GM18519 (cell line): Measurements from ENCODE around the gene VPS26B.
"Not testable (repeated sequence)": the region's sequence is repeated elsewhere in the genome, so short reads cannot be mapped to it uniquely, and the experiment has no call there.

ENCODE experiments used
- ATAC-seq: cut with Tn5 transposase; IDR thresholded peaks from one replicate; pipeline ENCODE4 v1.9.1; 2021; ENCODE audit warnings: mild to moderate bottlenecking, moderate library complexity; ENCODE audit not compliant: unreplicated experiment, low FRiP score

VPS26B gene

GRCh38 chr11:134254433-134255183 lies 30.1 kb downstream of the VPS26B start:
- no peak for ATAC-seq

- not testable (repeated sequence) for ATAC-seq
Observed at GRCh38 chr11:134255184-134255561, 30.7 kb downstream of the VPS26B start.

DNA sequence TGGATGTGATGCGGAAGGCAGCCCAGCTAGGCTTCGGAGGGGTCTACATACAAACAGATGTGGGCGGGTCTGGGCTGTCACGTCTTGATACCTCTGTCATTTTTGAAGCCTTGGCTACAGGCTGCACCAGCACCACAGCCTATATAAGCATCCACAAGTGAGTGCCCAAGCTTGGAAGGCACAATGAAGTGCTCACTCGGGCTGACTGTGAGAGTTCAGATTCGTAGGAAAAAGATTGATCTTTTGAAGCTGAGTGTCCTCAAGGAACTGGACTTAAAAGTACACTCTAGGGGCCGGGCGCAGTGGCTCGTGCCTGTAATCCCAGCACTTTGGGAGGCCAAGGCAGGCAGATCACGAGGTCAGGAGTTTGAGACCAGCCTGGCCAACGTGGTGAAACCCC lies 32.6 kb downstream of the VPS26B start:
- no peak for ATAC-seq

GRCh38 chr11:134258577-134258976 lies 34.1 kb downstream of the VPS26B start:
- ATAC-seq: no peak

- no peak for ATAC-seq
Observed at GRCh38 chr11:134260503-134260902, 36.0 kb downstream of the VPS26B start.

GRCh38 chr11:134260983-134261382 lies 36.5 kb downstream of the VPS26B start:
- ATAC-seq: no peak

GRCh38 chr11:134261626-134262488 lies 37.4 kb downstream of the VPS26B start:
- no peak for ATAC-seq

DNA sequence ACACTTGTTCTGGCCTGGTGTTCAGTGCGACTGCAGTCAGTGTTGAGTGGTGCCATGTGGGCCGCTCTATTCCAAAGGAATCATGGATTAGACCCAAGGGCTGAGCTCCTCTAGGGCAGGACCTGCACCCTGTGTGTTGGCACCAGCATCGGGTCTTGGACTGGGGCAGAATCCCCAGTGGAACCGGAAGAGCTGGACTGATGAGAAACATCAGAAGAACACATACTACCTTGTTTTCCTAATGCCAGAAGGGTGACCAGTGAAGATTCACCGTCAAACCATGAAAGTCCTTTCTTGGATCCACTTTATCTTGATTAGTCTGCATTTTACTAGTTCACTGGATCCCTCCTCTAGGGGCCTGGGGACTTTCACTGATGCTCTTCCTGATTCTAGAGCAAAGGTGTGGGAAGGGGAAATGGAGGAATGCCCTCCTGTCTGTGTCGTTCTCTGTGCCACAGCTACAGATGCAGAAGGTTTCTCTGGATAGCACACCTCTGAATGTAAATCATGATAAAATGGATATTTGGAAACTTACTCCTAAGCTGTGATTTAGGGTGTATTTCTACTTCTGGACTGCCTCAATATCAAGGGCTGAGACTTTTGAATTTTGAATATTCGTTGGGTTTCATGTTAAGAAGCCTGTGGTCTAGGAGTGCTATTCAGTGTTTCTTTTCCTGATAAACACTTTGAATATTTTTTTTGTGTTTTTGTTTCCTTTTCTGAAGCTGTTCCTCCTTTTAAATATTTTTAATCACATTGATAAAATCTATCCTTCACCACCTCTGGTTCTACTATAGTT lies 40.7 kb downstream of the VPS26B start:
- ATAC-seq: no peak

DNA sequence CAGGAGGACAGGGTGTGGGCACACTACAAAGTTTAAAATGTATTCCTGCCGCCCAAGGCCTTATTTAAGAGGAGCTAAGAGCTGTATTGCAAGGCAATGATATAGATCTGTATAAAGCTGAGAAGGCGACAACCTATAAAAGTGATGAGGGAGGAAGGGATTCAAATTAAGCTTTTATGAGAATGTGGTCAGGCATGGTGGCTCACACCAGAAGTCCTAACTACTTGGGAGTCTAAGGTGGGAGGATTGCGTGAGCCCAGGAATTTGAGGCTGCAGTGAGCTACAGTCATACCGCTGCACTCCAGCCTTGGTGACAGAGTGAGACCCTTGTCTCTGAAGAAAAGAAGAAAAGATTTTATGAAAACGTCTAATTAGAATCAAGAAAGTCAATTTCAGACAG lies 42.0 kb downstream of the VPS26B start:
- ATAC-seq: no peak

DNA sequence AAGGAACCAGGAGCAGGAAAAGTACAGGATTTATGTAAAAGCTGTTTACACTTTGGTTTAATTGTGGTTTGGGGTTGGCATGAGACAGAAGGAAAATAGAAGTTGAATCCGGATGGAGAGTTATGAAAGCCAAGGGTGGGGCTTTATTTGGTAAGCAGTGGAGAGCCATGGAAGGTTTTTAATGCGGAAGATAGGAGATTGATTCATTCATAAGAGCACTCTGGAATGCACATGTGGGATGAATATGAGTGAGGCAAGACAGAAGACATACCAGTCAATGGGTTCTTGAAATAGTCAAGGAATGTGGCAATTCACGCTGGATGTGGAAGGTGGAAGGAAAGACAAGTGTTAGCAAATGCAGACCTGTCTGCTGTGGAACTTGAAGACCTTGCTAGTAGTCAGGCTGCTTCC lies 42.4 kb downstream of the VPS26B start:
- no peak for ATAC-seq

- ATAC-seq: no peak
Observed at GRCh38 chr11:134267461-134267860, 43.0 kb downstream of the VPS26B start.

GRCh38 chr11:134267966-134268365 lies 43.5 kb downstream of the VPS26B start:
- ATAC-seq: no peak

DNA sequence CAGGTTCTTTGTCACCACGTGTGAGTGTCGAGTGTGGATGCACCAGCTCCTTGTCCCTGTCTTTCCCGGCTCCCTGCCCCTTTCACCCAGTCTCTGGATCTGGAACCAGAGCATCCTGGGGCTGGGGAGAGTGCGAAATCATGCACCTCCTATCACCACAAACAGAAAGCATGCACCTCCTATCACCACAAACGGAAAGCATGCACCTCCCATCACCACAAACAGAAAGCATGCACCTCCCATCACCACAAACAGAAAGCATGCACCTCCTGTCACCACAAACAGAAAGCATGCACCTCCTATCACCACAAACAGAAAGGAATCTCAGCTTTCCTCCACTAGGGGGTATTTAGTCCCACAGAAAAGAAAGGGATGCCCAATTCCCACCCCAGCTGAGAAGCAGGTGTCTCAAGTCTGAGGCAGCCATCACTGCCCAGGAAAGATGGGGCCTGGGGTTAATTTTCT lies 45.8 kb downstream of the VPS26B start:
- no peak for ATAC-seq

DNA sequence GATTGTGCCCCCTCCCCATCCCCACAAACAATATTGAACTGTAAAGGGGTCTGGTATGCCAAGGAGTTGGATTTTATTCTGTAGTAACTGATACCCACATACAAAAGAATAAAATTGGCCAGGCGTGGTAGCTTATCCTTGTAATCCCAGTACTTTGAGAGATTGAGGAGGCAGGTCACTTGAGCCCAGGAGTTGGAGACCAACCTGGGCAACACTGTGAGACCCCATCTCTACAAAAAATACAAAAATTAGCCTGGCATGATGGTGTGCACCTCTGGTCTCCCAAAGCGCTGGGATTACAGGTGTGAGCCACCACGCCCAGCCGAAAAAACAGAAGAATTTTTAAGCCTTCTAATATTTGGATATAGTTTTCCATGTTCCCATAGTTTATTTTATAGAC lies 47.5 kb downstream of the VPS26B start:
- no peak for ATAC-seq

DNA sequence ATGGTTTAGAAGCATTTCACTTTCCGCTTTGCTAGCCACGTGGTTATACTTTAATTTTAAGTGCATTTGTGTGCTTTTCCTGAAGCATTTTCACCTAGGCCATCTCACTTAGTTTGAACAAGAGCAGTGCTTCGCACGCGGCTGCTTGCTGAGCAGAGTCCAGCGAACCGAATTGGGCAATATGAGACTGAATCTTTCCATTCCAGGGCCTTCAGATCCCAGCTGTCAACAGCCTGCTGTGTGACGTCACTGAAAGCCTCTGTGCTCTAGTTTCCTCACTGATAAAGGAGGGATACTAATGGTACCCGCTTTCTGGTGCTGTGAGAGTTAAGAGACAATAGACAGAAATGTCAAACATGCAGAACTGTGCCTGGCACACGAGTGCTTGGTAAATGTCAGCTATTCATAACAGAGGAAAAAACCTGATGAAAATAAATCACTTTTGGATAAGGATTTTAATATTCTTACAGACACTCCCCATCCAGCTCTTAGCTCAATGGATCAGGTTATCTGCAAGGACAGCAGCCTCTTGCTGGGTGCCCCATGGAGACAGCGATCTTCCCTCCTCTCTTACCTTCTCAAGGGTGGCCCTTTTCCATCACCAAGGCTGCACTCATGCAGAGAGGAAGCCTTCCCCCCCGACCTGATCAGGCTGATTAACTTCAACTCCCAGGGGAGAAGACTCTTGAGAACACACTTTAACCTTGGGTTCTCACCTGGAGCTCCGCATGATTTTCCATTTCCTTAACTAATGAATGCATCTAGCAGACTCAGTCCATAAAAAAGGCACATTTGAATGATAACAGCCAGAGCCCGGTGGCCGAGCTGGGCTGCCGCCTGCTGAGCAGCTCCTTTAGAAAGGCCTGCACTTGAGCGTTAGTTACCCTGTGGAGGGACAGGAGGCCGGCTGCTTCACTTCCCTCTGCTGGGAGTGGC lies 48.2 kb downstream of the VPS26B start:
- no peak for ATAC-seq

DNA sequence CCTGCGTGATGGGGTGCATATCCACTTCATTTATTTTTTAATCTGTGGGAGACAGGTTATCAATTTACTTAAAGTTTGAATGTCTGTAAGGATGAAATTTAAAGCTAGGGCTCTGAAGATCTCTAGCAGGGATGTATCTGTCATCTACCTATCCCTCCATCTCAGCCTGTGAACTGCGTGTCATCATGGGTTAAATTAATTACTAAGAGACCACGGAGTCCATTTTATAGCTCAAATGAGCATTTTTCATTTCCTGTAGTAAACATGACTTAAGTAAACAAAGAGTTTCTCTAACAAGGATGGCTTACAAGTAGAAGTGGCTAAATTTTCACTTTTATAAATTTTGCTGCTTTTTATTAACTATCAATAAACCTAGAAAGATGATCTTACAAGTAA lies 48.8 kb downstream of the VPS26B start:
- ATAC-seq: no peak

- ATAC-seq: no peak
Observed at GRCh38 chr11:134275188-134275533, 50.7 kb downstream of the VPS26B start.

GRCh38 chr11:134275534-134276395 lies 51.3 kb downstream of the VPS26B start, which contains the start of gene GLB1L3:
Gene GLB1L3 (plus strand): TSS chr11:134276379. CDS start chr11:134276741, 362 bp downstream.
- peak; percentile 62 for ATAC-seq
